ENCODE results near the gene BABAM1.

Gene BABAM1

DNA sequence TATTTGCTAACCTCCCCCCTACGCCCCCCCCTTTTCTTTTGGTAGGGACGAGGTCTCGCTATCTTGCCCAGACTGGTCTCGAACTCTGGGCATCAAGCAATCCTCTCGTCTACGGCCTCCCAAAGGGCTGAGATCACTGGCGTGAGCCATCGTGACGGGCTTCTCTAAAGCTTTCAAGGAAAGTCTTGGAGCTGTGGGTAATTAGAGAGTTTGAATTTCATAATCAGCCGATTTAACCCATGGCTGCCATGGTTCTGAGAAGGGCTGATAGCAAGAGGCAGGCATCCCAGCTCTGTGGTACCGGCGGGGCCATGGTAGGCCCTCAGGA lies 36.7 kb downstream of the BABAM1 start:
- DNase-seq (ENCODE audit: low read depth), result no peak

DNA sequence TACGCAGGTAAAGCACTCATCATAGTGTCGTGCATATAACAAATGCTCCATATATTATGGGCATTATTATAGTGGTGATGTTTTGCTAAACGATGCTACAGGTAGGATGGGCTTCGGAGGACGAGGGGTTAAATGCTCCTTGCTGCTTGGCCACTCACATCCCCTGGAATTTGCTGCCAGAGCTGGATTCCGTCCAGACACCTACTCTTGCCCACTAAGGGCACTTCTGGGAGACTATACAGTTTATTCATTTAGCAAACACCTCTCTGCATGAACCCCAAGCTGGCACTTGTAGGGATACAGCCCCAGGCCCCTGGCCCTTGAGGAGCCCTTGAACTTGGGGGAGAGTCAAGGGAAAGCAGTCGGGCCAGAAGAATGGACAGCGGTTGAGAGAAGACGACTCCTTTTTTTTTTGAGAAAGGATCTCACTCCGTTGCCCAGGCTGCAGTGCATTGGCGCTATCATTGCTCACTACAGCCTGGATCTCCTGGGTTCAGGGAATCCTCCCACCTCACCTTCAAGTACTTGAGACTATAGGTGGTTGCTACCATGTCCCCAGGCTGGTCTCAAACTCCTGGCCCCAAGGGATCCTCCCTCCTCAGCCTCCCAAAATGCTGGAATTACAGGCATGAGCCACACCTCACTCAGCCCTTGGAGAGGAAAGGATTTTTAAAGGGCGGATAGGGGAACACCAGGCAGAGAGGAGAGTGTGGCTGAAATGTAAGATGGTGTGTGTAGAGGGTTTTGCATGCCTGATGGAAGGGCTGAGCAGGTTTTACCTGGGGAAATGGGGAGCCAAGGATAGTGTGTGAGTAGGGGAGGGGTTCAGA lies 37.4 kb downstream of the BABAM1 start:
- no peak for DNase-seq (ENCODE audit: low read depth)

DNA sequence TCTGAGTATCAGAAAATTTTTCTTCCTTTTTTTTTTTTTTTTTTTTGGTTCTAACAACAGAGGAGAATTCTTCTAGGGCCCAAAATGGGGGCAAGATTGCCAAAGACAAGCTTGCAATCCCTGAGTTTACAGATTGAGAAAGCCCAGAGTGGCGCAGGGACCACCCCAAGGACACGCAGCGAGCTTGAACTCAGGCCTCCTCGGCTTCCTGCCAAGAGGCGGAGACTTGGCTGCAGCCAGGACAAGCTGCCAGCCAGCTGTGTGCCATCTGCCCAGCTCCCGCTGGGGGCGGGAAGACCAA lies 37.9 kb downstream of the BABAM1 start:
- no peak for DNase-seq (ENCODE audit: low read depth)

GRCh38 chr19:17305517-17306284 lies 38.5 kb downstream of the BABAM1 start, which contains the start of gene MRPL34:
TSS of gene MRPL34 (plus strand) at chr19:17305872. CDS start at chr19:17305893, 21 bp downstream.
- peak; percentile 87 for DNase-seq (ENCODE audit: low read depth)

- DNase-seq (ENCODE audit: low read depth), result no peak
These were observed 39.1 kb downstream of the BABAM1 start for GRCh38 chr19:17306285-17306714.

DNA sequence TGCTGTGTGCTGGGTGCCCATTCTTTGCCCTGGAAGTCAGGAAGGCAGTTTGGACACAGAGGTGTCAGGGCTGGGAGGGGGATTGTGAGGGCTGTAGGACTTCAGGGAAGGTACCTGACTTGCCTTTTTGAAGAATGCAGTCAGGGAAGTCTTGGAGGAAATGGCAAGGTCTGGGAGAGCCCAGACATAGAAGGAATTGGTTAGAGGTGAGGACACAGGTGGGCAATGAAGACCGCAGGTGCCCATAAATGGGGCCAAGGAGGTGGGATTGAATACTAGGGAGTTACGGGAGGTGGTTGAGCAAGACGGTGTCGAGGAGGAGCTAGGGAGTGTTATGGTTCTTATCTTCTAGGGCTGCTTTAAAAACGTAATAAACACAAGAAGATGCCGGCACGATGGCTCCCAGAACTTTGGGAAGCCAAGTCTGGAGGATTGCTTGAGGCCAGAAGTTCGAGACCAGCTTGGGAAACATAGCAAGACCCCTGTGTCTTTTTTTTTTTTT lies 40.7 kb downstream of the BABAM1 start:
- DNase-seq (ENCODE audit: low read depth), result no peak

- peak; percentile 97 for DNase-seq (ENCODE audit: low read depth)
These were observed 42.1 kb downstream of the BABAM1 start, which contains the start of gene DDA1 for GRCh38 chr19:17309198-17309964. TSS of gene DDA1 (plus strand) at chr19:17309563. CDS start at chr19:17309655, 92 bp downstream.

DNA sequence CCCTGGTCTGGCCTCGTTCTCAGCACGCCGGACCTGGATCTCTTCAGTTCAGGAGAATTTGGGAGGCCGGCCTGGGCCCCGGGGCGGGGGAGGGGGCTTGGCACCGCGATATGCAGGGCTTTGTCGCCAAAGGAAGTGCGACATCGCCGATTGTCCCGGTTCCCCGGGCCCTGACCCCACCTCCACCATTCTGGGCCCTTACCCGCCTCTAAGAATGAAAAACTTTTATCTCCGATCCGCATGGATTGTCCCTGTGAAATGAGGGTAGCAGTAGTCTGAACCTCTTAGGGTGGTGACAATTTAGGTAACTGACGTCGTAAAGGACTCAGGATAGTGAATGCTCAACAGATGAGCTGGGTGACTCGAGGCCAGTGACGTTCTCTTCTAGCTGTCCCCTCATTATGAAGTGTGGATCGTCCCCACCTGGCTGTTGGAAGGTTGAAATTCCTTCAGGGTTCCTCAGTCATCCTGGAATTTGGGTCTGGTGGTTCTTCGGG lies 42.8 kb downstream of the BABAM1 start:
- DNase-seq (ENCODE audit: low read depth), result no peak

- no peak for DNase-seq (ENCODE audit: low read depth)
These were observed 44.4 kb downstream of the BABAM1 start for GRCh38 chr19:17311455-17312188.

DNA sequence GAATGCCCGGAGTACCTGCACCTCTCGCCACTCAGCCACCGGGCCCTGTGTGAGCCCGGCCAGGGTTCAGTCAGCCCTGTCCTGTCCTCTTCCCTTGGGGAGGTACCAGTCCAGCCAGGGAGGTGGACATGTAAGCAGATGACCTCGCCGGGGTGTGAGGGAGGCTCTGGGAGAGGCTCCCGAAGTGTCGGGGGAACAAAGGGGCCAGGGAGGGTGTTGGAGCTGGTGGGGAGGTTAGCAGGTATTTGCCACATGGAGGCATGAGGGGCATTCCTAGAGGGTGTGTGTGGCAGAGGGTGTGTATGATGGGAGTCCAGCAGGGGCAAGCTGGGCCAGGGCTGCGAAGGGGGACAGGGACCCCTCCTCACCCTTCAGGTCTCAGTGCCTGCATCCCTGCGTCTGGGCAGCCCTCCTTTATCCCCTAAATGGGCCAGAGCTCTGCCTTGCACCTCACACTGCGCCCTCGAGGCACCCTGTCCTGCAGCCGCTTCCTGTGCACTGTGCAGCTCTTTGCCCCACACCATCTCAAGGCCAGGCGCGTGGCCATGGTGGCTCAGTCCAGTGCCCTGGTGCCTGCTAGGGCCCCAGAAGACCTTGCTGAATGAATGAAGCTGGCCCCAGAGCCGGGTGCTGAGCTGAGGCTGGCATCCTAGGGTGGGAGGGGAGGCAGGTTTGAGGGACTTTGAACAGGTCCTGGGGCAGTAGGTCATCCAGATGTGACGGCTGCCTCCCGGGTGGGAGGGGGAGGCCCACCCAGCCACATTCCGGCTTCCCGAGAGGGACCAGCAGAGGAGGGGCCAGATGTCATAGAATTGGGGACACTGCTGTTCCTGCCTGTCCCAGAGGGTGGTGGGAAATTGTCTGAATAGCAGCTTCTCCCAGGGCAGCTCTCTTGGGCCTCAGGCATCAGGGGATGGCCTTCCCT lies 45.2 kb downstream of the BABAM1 start:
- no peak for DNase-seq (ENCODE audit: low read depth)

- DNase-seq (ENCODE audit: low read depth), result no peak
These were observed 46.9 kb downstream of the BABAM1 start for GRCh38 chr19:17314007-17314593.

GRCh38 chr19:17318966-17319365 lies 51.7 kb downstream of the BABAM1 start:
- no peak for DNase-seq (ENCODE audit: low read depth)

- DNase-seq (ENCODE audit: low read depth), result no peak
These were observed 52.4 kb downstream of the BABAM1 start for GRCh38 chr19:17319473-17320238.

DNA sequence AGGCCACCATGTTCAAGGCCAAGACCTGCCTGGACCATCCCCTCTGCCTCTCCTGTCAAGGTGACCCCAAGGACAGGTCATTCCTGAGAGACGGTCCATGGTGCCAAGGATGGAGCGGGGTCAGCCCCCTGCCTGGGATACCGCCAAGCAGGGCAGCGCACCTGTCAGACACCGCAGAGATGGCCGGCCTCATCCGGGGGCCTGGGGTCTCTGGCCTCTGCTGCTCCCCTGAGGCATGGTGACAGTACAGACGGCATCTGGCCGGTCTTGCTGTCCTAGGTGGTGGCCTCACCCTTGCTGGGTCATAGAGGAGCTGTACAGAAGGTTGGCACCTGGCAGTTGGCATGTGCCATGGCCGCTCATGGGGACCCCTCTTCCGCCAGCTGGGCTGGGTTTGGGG lies 53.2 kb downstream of the BABAM1 start:
- DNase-seq (ENCODE audit: low read depth), result no peak

DNA sequence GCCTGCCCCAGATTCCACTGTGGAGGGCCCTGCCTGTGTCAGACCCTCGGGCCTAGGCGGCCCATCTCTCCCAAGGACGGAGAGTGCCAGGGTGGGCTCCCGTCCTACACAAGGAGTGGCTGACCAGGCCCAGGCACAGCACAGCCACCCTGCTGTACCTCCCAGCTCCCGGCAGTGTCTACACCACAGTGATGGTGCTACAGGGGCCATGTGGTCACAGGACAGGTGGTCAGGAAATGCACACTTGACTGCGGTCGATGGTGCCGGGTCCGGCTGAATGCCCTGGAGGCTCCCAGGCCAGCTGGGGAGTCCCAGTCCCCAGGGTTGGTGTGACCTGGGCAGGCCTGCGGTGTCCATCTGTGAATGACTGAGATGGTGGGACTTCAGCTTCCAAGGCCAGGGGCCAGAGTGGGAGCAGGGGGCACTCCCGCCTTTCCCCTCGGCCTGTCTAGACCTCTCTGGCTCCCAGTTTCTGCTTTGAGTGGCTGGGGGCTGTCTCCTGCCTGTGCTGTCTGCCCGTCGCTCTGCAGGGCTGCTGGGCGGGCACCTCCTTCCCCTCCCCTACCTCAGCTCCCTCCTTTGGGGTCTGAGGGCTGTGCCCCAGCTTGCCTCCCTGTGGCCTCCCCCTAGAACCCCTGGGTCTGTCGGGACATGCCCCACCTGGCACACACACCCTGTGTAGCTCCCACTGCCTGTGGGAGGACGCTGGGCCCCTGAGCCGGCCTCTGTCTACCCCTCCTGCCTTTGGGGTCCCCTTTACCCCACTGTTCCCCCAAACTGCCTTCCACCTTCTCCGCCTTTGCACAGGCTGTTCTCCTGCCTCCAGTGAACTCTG lies 54.6 kb downstream of the BABAM1 start:
- DNase-seq (ENCODE audit: low read depth), result no peak

GRCh38 chr19:17322854-17323253 lies 55.6 kb downstream of the BABAM1 start:
- DNase-seq (ENCODE audit: low read depth), result no peak

GRCh38 chr19:17323300-17323963 lies 56.2 kb downstream of the BABAM1 start:
- DNase-seq (ENCODE audit: low read depth), result no peak

DNA sequence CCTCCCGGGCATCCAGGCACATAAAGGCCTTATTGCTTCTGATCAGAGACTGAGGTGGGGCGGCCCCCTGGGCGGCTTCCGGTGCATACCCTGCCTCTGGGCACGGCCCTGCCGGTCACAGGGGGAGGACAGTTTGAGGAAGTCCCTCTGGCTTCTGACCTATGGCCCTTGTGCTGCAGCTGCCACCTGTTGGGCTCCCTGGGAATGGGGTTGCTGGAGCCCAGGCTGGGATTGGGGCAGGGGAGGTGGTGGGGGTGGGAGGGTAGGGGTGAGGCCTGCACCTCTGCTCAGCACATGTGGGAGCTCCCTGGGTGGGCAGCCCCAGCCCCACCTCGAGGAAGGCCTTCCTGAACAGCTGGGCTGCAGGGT lies 56.7 kb downstream of the BABAM1 start:
- DNase-seq (ENCODE audit: low read depth), result no peak

All from activated T-cell treated with anti-CD3 and anti-CD28 coated beads for 1 hour (primary cell).